ENCODE measurements around the gene KLF15.

Gene KLF15

DNA sequence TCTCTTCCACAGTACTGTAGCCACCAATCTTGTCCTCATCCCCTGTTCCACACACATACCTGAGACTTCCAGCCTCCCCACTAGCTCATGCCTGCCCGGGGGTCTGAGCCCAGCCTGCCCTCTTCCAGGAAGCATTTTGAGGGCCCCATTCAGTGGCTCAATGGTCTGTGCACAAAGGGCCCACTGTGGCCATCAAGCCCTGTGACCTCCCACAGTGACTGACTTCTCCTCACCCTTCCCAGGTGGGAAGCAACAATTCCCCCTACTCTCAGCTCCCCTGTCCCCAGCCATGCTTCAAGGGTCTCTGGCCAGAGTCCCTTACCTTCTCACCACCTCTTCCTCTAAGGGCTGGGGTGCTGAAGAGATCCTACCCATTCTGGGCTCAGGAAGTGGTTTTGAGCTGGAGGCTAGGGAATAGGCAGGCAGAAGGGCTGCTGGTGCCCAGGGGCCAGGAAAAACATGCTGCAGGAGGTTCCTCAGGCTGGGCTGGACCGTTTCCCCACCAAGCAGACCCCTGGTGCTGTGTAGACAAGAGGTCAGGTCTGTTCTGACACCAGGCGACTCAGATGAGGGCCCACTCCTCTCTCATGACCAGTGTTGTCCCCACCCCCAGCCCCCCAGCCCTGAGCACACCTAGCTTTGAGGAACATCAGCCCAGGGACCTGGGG lies 3.0 kb upstream of the KLF15 start:
- DNase-seq: no peak

DNA sequence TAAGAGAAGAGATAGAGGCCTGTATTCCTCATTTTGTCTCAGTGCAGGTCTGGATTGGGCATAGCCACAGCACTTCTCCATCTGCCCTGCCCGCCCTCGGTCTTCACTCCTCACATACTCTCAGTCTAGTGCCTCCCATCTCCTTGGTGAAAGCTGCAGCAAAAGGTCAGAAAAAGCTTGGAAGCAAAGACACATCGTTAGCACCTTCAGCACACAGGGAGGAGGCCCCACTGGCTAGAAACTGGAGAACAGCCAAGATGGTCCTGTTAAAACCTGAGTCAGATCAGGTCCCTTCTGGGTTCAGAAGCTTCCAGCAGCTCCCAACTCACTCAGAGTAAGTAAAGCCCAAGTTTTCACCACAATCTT lies 1.6 kb upstream of the KLF15 start:
- no peak for DNase-seq

DNA sequence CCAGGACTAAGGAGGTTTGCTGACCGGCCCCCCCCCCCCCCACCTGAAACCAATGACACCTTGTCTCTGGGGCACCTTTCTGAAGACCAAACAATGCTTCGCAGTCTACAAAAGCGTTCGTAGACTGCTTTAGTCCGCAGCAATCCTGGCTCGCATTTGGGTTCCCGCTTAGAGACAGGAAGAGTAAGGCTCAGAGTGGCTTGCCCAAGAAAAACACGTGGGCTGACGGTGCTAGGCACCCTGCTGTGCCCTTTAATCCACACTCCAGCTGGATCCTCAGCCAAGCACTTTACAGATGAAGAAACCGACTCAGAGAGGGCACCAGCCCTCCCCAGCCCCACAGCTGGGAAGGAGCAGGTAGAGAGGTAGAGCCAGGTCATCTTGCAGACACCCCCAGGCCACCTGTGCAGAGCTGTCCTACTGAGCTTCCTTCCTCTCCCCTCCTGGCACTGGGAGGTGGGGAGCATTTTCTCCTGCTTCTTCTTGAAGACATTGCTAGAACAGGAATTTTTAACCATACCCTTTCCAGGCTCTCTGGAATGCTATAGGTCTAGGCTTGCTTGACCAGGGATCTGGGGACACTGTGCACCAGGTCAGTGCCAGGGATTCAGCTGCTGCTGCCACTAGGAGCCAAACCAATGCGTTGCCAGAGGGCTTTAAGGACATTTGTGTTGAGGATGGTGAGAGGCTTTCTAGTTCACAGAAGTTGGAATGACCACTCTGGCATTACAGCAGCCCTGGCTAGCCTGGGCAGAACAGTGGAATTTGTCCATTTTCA lies 1.0 kb upstream of the KLF15 start:
- DNase-seq: no peak

DNA sequence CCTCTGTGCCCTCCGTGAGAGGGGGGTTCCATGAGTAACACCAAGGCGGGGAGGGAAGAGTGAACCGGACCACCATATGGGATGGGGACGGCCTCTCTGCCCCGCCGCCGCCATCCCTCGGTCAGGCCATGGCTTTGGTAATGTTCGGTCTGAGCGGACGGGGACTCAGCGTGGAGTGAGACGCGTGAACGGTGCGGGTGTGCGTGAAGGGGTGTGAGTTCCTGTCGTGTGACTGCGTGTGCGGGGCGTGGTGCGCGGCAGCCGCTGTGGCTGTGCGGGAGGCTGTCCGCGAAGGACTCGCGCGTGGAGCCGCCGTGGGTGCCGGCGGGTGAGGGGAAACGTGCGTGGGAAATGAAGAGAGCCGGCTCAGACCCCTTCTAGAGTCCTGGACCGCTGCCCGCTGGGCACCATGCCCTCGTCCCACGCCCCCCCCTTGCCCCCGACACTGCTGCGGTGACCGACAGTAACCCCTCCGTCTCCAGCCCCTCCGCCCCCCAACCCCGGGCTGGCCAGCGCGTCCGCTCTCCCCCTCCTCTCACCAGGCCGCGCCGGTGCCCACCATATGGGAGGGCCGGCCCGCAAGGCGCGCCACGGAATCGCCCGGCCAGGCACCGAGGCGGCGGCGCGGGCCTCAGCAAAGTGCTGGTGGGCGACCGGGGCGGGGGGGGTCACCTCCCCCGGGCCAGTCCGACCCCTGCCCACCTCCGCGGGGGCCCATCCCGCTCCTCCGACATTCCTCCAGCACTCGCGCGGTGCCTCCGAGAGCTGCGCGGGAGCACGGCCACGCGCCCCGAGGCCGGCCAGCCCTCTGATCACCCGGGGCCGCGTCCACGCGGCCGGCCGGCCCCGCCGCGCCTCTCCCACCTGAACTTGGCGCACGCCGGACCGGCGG lies 589 bp downstream of the KLF15 start:
- DNase-seq: no peak

DNA sequence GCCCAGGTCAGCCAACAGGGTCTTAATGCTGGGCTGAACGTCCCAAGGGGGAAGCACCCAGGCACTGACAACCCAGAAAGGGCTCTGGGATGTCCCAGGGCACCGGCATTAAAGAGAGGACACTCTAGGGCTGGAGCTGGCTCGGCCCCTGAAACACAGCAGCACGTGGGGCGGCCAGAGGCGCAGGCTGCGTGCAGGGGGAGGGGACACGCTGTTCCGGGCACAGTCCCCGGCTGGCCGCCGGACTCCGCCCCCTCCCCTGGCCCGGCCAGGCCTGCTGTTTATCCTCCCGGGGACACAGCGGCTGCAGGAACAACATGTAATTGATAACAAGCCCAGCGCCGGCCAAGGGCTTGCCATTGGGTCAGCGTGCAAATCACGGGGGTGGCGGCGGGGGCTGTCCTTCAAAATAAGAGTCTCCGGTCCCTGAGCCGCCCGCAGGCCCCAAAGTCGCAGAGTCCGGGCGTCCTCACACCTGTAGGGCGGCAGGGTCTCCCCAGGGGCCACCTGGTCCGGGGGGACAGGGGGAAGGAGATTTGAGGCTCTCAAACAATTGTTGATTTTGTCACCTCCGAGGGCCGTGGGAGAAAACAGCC lies 1.3 kb downstream of the KLF15 start:
- DNase-seq: no peak

DNA sequence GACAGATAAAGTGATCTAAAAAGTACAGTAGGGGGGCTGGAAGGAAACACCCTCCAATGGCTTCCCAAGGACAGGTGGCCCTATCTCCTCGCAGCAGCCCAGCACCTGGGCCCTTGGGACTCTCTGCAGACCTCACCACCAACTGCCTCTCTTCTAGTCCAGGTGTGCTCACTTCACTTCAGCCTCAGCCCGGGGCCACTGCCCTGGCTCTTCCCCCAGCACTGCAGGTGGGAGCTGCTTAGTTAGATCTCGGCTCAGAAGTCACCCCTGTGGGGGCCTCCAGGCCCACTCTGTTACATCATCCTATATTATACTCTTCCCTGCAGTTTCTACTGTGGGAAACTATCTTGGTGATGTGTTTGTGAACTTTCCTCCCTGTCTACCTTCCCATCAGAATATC lies 2.0 kb downstream of the KLF15 start:
- no peak for DNase-seq

DNA sequence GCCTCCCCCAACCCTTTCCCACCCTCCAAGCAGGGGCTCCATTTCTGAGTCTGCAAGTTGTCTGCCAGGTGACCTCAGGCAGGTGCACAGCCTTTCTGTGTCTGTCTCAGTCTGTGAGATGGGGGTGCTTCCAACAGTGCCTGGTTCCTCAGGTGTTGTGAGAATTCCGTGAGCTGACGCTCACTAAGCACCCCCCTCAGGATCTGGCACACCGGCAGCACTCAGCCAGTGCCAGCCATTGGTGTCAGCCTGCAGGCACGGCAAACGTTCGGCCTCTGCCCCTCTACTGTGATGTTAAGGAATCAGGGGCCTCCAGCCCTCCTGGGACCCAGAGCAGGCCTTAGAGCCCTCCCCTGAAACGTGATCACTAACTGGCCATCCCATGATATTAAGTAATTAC lies 2.4 kb downstream of the KLF15 start:
- DNase-seq: no peak

DNA sequence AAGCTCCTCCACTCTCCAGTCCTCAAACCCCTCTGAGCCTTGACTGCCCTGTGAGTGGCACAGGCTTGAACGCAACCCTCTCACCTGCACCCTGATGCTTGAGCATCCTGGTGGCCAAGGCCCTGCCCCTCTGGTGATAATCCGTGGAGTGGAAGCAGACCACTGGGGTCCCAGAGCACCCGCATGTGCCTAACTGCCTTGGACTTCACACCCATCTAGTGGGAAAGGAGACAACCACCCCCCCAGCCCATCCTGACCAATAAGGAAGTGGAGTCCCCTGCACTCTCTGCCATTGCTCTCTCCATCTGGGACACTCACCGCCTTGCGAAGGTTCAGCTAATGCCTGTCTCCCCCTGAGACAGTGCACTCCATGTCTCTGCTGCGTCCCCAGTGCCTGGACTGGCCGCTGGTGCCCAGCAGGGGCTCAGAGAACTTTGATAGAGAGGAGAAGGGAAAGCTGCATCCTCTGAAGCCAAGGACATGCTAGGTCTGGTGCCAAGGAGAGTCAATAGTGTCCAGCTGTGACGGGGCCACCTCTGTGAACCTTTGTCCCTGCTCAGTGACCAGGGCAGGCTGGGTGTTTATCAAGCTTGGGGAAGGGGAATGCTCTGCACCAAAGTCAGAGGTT lies 3.4 kb downstream of the KLF15 start:
- no peak for DNase-seq

DNA sequence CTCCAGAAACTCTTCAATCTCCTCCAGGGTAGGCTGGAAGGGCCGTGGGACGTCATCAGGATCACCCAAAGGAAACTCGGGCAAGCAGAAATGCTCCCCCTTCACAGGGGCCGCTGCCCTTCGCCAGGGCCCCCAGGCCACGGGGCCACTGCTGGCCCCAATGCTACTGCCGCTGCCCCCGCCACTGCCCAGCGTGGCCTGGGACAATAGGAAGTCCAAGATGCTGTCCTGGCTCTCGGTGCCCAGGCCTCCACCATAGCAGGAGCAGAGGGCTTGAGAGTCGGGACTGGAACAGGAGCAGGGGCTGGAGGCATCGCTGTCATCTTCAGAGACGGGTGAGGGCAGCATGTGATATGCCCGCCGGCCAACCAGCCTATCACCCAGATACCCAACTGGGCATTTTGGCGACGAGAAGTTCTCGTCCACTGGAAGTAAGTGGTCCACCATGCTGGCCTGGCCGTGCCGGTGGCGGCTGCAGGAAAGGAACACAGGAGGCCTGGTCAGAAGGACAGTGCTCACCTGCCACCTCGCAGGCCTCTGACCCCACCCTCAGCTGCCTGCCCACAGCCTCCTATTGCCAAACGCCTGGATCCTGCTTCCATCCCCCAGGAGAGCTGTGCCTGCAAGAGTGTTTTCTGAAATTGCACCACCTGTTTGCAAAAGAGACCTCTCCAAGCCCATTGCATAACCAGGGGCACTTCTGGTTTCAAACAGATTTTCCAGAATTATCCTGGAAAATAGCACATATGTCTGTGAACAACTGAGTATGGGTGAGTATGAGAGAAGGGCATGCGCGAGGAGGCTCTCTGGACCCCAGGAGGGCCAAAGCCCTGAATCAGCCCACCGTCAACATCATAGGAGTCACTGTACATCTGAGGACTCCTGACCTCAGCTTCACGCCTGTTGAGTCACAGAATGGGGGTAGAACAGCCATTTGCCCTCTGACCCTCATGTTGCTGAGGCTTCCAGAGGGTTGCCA lies 4.4 kb downstream of the KLF15 start:
- DNase-seq: no peak

DNA sequence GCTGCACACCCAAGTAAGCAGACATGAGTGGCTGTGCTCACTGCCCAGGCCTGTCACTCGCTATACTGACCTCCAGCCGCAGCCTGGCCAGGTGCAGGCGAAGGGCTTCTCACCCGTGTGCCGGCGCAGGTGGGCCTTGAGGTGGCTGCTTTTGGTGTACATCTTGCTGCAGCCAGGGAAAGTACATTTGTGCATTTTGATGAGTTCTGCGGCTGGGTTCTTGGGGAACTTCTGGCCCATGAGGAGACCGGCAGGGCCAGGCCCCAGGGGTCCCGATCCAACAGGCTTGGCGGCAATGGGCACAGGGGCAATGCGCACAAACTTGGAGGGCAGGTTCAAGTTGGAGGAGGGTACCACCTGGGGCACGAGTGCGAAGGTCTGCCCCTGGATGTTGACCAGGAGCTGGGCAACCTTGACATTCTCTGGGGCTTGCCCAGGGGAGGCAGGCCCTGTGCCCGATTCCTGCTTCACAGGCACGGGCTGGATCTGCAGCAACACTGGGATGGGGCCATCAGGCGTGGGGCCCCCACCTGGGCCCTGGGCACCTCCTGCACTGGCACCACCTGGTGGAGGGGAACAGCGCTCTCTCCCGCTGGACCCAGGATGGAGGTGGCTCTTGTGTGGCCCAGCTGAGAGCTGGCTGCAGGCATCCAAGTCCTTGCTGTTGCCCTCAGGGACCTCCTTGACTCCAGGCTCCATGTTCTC lies 5.3 kb downstream of the KLF15 start:
- DNase-seq: no peak

DNA sequence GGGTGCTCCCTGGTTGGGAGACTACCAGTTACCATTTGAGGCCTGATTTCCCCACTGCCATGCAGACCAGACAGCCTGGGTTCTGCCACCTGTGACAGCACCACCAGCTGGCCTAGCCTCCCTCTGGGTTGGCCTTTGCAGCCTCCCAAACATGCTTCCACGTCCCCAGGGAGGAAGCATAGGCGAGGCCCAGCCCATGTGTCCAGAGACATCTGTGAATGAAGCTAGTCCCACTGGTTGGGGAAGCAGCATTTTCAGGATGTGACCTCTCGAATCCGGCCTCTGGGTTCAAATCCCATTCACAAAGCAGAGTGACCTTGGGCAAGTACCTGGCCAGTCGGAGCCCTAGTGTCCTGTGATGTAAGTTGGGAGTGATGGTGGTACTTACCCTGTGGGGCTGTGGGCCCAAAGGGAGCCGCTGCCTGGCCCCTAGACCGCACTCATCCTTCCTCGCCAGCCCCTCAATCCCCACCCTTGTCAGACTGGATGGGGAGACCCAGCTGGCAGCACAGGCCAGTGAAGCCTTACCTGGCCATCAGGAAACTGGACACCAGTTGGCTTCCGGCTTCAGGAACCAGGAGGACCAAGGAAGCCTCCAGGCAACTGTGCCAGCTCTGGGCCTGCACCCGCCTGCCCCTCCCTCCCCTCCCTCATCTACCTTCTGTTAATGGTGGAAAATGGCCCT lies 6.0 kb downstream of the KLF15 start:
- DNase-seq: no peak

DNA sequence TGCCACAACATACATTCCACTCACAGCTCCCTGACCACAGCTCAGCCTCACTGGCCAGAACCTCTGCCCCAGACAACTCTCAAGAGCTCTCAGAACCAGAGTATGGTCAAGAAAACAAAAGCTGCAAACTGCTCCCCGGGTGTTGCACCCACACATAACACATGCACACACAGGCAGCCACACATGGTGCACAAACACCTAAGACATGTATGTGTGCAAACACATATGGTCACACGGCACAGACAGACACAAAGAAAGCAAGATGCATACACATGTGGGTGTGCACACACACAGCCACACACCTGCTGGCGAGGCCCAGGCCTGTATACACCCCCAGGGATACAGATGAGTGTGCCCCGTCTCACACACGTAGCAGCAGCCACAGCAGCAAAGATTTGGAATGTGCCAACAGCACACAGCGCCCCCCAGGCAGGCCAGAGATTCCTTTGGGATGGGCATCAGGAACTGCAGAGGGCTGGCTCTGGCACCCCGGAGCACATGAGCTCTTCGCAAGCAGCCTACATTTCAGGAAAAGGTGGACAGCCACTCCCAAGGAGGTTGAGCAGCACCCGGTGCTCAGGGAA lies 6.6 kb downstream of the KLF15 start:
- no peak for DNase-seq

DNA sequence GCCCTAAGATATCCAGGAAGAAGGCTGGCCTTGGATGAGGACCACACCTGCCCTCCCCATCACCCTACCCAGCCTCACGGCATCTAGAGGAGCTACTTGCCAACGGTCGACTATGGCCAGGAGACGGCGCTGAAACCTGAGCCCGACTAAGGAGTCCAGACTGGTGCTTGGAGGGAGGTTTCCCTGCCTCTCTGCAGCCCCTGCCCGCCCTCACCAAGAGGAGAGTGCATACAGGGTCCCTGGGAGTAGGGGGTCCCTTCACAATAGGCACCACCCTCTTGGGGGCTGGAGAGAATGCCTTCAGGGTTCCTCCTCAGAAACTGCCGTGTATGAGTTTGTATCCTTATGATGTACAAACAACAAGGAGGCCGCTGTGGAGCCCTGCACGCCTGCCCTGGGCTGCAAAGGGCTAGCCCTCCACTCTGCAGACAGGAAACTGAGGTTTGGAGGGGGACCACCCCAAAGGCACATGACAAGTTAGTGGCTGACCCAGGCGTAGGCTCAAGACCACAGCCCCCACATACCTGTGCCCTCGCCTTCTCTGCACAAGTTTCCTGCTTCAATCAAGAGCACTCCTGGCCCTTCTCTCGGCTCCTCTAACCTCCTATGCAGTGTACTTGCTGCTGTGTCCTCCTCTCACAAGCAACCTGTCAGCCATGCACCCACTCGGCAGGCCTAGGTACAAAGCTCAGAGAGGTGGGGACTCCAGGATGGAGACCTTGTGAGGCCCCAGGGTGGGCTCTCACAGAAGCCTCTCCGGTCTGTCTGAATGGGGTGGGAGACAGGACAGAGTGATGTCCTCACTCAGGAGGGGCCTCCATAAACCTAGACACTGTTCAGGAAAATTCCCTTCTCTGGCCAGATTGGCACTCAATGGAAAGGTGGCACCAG lies 7.4 kb downstream of the KLF15 start:
- no peak for DNase-seq

DNA sequence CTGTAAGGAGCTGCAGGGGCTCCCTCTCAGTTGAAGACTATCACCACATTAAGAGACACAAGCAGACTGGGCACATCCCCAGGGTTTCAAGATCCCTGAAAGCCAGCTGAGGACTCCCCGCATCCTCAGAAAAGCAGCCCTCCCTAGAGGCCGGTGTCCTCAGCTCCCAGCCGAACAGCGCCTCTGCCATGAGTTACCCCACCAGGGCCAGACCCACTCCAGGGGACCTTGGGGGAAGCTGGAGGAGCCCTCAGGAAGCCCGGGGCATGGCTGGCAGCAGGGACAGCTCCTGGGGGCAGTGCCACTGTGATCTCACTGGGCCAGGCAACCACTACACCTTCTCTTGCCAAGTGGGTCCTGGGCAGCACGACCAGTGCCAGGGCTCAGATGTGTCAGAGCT lies 8.1 kb downstream of the KLF15 start:
- no peak for DNase-seq

DNA sequence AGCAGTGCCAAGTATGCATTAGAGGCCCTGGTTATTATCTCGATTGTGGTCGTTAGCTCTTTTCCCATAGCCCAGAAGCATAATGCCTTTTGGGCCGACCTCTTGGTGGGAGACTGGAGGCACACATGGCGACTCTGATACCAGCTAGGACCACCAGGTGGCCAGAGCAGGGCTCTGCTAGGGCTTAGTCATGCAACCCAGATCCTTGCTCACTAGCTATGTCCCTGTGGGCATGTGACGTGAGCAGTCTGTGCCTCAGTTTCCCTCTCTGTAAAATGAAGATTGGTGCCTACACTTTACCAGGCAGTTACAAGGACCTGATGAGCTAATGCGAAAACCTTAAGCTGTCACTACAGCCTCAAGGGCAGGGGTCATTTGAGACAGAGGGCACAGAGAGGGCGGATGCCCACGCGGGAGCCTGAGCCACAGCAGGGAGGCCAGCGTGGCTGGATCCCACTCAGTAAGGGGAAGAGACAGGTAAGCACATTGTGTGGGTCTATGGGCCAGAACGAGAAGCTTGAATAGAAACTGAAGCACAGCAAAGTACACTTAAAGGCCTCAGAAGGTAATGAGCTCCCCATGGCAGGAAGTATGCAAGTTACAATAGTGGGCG lies 8.8 kb downstream of the KLF15 start:
- DNase-seq: no peak

DNA sequence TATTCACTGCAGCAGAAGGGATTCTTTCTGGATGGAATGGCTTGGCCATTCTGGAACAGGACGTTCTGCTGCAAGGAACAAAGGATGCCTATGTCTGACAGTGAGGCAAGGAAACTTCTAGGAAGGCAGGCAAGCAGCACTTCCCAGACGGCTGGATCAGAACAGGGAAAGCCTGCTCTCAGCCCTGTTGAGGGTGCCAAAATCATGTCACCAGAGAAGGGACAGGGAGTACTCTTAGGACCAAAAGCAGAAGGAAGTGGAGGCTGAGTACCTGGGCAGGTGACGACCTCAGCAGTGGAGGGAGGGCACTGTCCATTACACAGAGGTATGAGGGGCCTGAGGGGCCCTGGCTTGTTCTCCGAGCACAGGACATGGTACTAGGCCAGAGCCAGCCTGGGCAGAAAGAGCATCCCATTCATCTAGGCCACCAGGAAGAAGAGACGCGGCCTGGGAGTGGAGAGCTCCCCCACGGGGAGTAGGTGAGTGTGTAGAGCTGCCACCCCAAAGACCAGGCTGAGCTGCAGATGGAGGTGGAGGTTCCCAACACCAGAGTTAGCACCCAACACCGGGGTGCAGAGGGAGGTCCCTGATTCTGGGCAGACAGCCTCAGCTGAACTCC lies 9.6 kb downstream of the KLF15 start:
- DNase-seq: no peak

DNA sequence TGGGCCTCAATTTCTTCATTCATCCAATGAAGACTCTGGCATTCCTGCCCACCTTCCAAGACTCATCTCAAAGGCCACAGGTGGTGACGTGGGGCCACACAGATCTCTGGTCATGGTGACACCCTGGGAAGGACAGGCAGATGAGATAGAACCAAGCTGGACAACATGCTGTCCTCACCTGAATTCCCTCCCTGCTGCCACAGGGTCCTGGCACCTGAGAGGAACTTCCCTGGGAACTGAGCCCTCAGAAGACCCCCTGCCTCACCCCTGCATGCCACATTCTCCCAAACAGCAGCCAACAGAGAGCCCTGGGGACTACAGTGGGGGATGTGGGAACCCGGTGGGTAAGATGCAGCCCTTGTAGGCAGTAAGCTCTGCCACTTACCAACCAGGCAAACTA lies 10.7 kb downstream of the KLF15 start:
- DNase-seq: no peak

All from central memory CD4-positive, alpha-beta T cell (primary cell).